Heart left ventricle (tissue), 13 donors: ENCODE results near the gene CACYBP.

Source experiments
- POLR2A ChIP-seq, 2 donors: fragments of 450-650 bp; IDR thresholded peaks; one replicate each; pipeline ENCODE4 v1.6.1; 2017; ENCODE audit warnings: antibody characterized with exemption in 2 of 2, mild to moderate bottlenecking in 2 of 2, moderate library complexity in 2 of 2
- TF ChIP-seq, protein P1 (sequence below), 12 donors: fragments of 200-600 bp; sonication (generic) in 4 of 12; IDR thresholded peaks; one replicate each; pipeline versions ENCODE4 v1.5.0 to v1.8.0; 2018 to 2022; ENCODE audit warnings: antibody characterized with exemption in 12 of 12, mild to moderate bottlenecking in 5 of 12
- donor health status: ischemic (EF 13 %, LVEDD 7.1; RV severe dilation, severe dysfunction).
- donor health status: DM: no; HTN: yes; CAD: no.
- donor health status: DM: no; HTN: no; CAD: no.
- donor health status: ischemic (EF 25% LVEDD 6.9; RV normal size, moderate dysfunction).
- donor health status: ischemic (EF 25% LVEDD 5.7; RV mildly dilated, moderate dysfunction).
- donor health status: ischemic (EF 35%, LVEDD 5.7; RV mildly dilated, moderate dysfunction).
- donor health status: nonischemic (EF 11% LVEDD 7.7; RV severe dilation, severe dysfunction).
- donor health status: DM: yes; HTN: yes; CAD: no.
- donor health status: PGD.
- donor health status: ischemic (EF 29% LVEDD 5.4; RV normal size, mild dysfunction).
- donor health status: nonischemic (EF 23%, LVEDD 6.1; RV moderate dilation, normal function).

DNA sequence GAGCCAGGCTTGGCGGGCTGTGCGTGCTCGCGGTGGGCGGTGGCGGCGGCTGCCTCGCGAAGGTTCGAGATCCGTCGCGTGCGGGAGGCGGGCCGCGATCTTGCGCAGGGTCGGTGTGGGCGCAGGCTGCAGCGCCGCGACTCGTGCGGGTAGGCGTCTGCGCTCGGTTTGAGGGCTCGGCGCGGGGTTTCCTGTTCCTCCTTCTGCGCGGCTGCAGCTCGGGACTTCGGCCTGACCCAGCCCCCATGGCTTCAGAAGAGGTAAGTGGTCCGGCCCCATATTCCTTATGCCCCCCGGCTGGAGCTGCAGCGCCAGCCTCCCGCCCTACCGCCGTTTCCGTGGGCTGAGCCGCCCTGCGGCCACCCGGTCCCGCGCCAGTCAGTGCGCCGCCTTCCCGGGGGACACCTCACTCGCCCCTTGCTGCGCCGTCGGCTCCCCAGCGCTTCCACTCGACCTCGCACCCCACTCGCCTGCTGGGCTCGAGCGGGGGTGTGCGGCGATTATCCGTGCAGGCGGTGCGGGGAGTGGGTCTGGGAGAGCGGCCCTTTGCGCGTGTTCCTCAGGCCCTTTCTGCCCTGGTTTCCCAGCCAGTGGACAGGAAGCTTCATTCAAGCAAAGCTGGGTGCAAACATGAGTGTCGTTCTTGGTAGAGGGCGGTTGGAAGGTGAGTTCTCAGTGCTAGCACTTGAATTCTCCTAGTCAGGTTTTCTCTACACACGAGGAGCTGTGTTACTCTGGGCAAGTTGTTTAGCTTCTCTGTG lies at the start of gene CACYBP:
- TF ChIP-seq, protein P1, sequence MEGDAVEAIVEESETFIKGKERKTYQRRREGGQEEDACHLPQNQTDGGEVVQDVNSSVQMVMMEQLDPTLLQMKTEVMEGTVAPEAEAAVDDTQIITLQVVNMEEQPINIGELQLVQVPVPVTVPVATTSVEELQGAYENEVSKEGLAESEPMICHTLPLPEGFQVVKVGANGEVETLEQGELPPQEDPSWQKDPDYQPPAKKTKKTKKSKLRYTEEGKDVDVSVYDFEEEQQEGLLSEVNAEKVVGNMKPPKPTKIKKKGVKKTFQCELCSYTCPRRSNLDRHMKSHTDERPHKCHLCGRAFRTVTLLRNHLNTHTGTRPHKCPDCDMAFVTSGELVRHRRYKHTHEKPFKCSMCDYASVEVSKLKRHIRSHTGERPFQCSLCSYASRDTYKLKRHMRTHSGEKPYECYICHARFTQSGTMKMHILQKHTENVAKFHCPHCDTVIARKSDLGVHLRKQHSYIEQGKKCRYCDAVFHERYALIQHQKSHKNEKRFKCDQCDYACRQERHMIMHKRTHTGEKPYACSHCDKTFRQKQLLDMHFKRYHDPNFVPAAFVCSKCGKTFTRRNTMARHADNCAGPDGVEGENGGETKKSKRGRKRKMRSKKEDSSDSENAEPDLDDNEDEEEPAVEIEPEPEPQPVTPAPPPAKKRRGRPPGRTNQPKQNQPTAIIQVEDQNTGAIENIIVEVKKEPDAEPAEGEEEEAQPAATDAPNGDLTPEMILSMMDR (IDR thresholded peaks at IDR 0.05), result peak in 2 of 12 donors; percentile 5 to 9
- peak in 1 of 2 donors; percentile 63 for TF ChIP-seq POLR2A (IDR thresholded peaks at IDR 0.05)
